Neural progenitor cell (in vitro differentiated cells): ENCODE measurements around the gene FAHD1. TPM values are rescaled to one million over a fixed set of nuclear protein-coding genes. Genes with fewer than 3 reads are reported as not detected.
A peak's percentile ranks its signal among the peaks of the same experiment; 100 is the strongest.

ENCODE experiments used
- DNase-seq: peaks from one replicate; pipeline ENCODE4 v3.0.0-alpha.2; 2016; ENCODE audit warnings: low spot score
- H2AFZ ChIP-seq: fragments of 200-600 bp; sonication (generic); replicated peaks from 2 replicates; pipeline ENCODE4 v1.6.1; 2016; ENCODE audit warnings: antibody characterized with exemption
- H3F3A ChIP-seq: fragments of 200-600 bp; sonication (generic); 2 replicates; pipeline ENCODE4 v1.6.1; 2016; ENCODE audit warnings: antibody characterized with exemption, low read depth
- H3K27ac ChIP-seq: fragments of 200-600 bp; sonication (generic); 2 replicates; pipeline ENCODE4 v1.5.1; 2016; ENCODE audit warnings: mild to moderate bottlenecking
- H3K27me3 ChIP-seq: fragments of 200-600 bp; sonication (generic); 2 replicates; pipeline ENCODE4 v1.6.1; 2016; ENCODE audit warnings: mild to moderate bottlenecking, moderate library complexity
- H3K36me3 ChIP-seq: fragments of 200-600 bp; sonication (generic); 2 replicates; pipeline ENCODE4 v1.5.1; 2016
- H3K4me1 ChIP-seq: fragments of 200-600 bp; sonication (generic); 2 replicates; pipeline ENCODE4 v1.6.1; 2016; ENCODE audit warnings: mixed run types
- H3K4me2 ChIP-seq: fragments of 200-600 bp; sonication (generic); 2 replicates; pipeline ENCODE4 v1.6.1; 2016
- H3K4me3 ChIP-seq: fragments of 200-600 bp; sonication (generic); 2 replicates; pipeline ENCODE4 v1.5.1; 2016
- H3K79me2 ChIP-seq: fragments of 200-600 bp; sonication (generic); 2 replicates; pipeline ENCODE4 v1.6.1; 2016; ENCODE audit warnings: low read depth
- H3K9ac ChIP-seq: fragments of 200-600 bp; sonication (generic); 2 replicates; pipeline ENCODE4 v1.6.1; 2016
- H3K9me3 ChIP-seq: fragments of 200-600 bp; sonication (generic); 2 replicates; pipeline ENCODE4 v1.5.1; 2016; ENCODE audit warnings: low read depth
- H4K20me1 ChIP-seq: fragments of 200-600 bp; sonication (generic); 2 replicates; pipeline ENCODE4 v1.6.1; 2016; ENCODE audit warnings: low read depth
- H3K27ac Mint-ChIP-seq: 3 replicates; pipeline ENCODE4 v1.8.0; 2021; ENCODE audit warnings: mixed read lengths
- H3K27me3 Mint-ChIP-seq: 2 replicates; pipeline ENCODE4 v1.8.0; 2022; ENCODE audit warnings: low read depth, mild to moderate bottlenecking, inconsistent platforms, moderate library complexity, mixed read lengths; ENCODE audit not compliant: insufficient read depth
- H3K36me3 Mint-ChIP-seq: 3 replicates; pipeline ENCODE4 v1.8.0; 2021; ENCODE audit warnings: mixed read lengths
- H3K4me1 Mint-ChIP-seq: 3 replicates; pipeline ENCODE4 v1.8.0; 2021; ENCODE audit warnings: mixed read lengths
- H3K4me3 Mint-ChIP-seq: 3 replicates; pipeline ENCODE4 v1.8.0; 2021; ENCODE audit warnings: mild to moderate bottlenecking, moderate library complexity, mixed read lengths
- H3K9me3 Mint-ChIP-seq: 3 replicates; pipeline ENCODE4 v1.8.0; 2020; ENCODE audit warnings: mixed read lengths
- EZH2 ChIP-seq: fragments of 200-600 bp; sonication (generic); IDR thresholded peaks from 2 replicates; pipeline ENCODE4 v1.6.1; 2017; ENCODE audit warnings: antibody characterized with exemption, mild to moderate bottlenecking, moderate library complexity
- EZH2phosphoT487 ChIP-seq: fragments of 200-600 bp; sonication (generic); IDR thresholded peaks from 2 replicates; pipeline ENCODE4 v1.6.1; 2017; ENCODE audit warnings: antibody characterized with exemption
- total RNA-seq: library from RNA; depleted of rRNA; stranded (reverse); fragments of >200 nt; gene quantifications from 2 replicates; pipeline ENCODE4 v1.2.3, GENCODE V29; 2015; ENCODE audit warnings: low replicate concordance
- TF ChIP-seq, protein P1 (sequence below): fragments of 200-600 bp; sonication (generic); IDR thresholded peaks from 2 replicates; pipeline ENCODE4 v1.5.1; 2017; ENCODE audit warnings: antibody characterized with exemption, mild to moderate bottlenecking

The FAHD1 gene
- total RNA-seq, 1 donor from 2014 or later = 21.6 TPM

DNA sequence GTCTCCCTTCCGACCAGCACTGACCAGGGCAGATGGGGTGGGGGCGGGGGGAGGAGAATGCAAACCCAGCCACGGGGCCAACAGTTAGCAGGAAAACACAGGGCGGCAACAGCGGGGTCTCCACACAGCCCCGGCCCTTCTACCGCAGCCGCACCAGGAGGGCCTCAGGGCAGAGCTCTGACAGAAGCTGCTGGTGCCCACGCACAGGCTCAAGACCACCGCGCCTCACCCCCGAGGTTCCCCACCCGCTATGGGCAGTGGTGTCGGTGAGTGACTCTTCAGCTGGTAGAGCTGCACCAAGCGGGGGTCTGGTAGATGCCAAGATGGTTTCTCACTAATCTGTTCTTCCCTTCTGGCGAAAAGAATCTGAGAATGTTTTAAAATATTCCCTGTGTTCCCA is 16.5 kb upstream of the FAHD1 start:
- Histone ChIP-seq H3K27me3 (no peaks in the 10 kb centered on the region), H4K20me1 (no peaks in the 10 kb centered on the region), H3K4me1 (no peaks in the 10 kb centered on the region), H3K79me2 (no peaks in the 10 kb centered on the region), H3K9me3 (no peaks in the 10 kb centered on the region), H3K4me2 (no peak overlapping the region), H2AFZ (no peak overlapping the region), H3K27ac (no peak overlapping the region), H3K36me3 (no peaks in the 10 kb centered on the region), H3K9ac (no peak overlapping the region), H3K4me3 (no peak overlapping the region), H3F3A (peaks cover 5% of the 10 kb centered on the region)
- peaks cover 17% of the 10 kb centered on the region for H3K36me3 Mint-ChIP-seq
- H3K27ac Mint-ChIP-seq = no peak overlapping the region
- H3K27me3 Mint-ChIP-seq = no peaks in the 10 kb centered on the region
- H3K4me1 Mint-ChIP-seq = no peaks in the 10 kb centered on the region
- H3K9me3 Mint-ChIP-seq = no peaks in the 10 kb centered on the region
- no peak overlapping the region for H3K4me3 Mint-ChIP-seq
- TF ChIP-seq, protein P1, sequence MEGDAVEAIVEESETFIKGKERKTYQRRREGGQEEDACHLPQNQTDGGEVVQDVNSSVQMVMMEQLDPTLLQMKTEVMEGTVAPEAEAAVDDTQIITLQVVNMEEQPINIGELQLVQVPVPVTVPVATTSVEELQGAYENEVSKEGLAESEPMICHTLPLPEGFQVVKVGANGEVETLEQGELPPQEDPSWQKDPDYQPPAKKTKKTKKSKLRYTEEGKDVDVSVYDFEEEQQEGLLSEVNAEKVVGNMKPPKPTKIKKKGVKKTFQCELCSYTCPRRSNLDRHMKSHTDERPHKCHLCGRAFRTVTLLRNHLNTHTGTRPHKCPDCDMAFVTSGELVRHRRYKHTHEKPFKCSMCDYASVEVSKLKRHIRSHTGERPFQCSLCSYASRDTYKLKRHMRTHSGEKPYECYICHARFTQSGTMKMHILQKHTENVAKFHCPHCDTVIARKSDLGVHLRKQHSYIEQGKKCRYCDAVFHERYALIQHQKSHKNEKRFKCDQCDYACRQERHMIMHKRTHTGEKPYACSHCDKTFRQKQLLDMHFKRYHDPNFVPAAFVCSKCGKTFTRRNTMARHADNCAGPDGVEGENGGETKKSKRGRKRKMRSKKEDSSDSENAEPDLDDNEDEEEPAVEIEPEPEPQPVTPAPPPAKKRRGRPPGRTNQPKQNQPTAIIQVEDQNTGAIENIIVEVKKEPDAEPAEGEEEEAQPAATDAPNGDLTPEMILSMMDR = no peak
- no peak for TF ChIP-seq EZH2
- TF ChIP-seq EZH2phosphoT487 = no peak
- DNase-seq = no peak

- no peaks in the 10 kb centered on the region for H3K4me1 ChIP-seq
- H3F3A ChIP-seq = peaks cover 5% of the 10 kb centered on the region
- Mint-ChIP-seq H3K4me1 (no peaks in the 10 kb centered on the region), H3K4me3 (no peak overlapping the region), H3K9me3 (no peaks in the 10 kb centered on the region), H3K36me3 (peaks cover 9% of the 10 kb centered on the region), H3K27me3 (no peaks in the 10 kb centered on the region), H3K27ac (no peak overlapping the region)
- H3K4me3 ChIP-seq = no peak overlapping the region
- H3K27me3 ChIP-seq = no peaks in the 10 kb centered on the region
- H3K27ac ChIP-seq = no peak overlapping the region
- no peak overlapping the region for H2AFZ ChIP-seq
- H3K9me3 ChIP-seq = no peaks in the 10 kb centered on the region
- DNase-seq = peak; percentile 69
- H4K20me1 ChIP-seq = no peaks in the 10 kb centered on the region
- TF ChIP-seq EZH2phosphoT487 (no peak), EZH2 (no peak)
- TF ChIP-seq, protein P1 = peak; percentile 59
- no peaks in the 10 kb centered on the region for H3K79me2 ChIP-seq
- H3K36me3 ChIP-seq = no peaks in the 10 kb centered on the region
- H3K4me2 ChIP-seq = no peak overlapping the region
- H3K9ac ChIP-seq = no peak overlapping the region
These were observed 14.3 kb upstream of the FAHD1 start for GRCh38 chr16:1812732-1813163.

DNA sequence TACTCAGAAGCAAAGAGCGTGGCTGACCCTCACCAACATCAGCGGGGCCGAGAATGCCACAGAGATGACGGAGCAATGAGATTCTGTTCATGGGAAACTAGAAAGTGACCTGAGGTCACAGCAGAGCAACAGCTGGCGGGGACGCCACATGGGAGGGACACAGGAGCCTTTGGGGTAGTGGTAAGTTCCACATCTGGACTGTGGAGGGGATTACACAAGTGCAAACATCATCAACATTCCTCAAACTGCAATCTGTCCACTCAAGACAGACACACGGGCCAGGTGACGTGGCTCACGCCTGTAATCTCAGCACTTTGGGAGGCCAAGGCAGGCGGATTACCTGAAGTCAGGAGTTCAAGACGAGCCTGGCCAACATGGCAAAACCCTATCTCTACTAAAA is 11.5 kb upstream of the FAHD1 start:
- no peak overlapping the region for H3K27ac ChIP-seq
- no peaks in the 10 kb centered on the region for H3K27me3 Mint-ChIP-seq
- no peak overlapping the region for H3K4me3 ChIP-seq
- no peak overlapping the region for H3K4me3 Mint-ChIP-seq
- H3K9ac ChIP-seq = no peak overlapping the region
- H3K4me1 Mint-ChIP-seq = no peaks in the 10 kb centered on the region
- H3K4me2 ChIP-seq = no peak overlapping the region
- no peaks in the 10 kb centered on the region for H3K9me3 Mint-ChIP-seq
- TF ChIP-seq EZH2phosphoT487 (no peak), EZH2 (no peak)
- TF ChIP-seq, protein P1 = no peak
- H3K27ac Mint-ChIP-seq = no peak overlapping the region
- peaks cover 9% of the 10 kb centered on the region for H3K36me3 Mint-ChIP-seq
- no peaks in the 10 kb centered on the region for H3K79me2 ChIP-seq
- DNase-seq = no peak
- H3K9me3 ChIP-seq = no peaks in the 10 kb centered on the region
- no peaks in the 10 kb centered on the region for H4K20me1 ChIP-seq
- H2AFZ ChIP-seq = no peak overlapping the region
- peaks cover 5% of the 10 kb centered on the region for H3F3A ChIP-seq
- no peaks in the 10 kb centered on the region for H3K36me3 ChIP-seq
- H3K4me1 ChIP-seq = no peaks in the 10 kb centered on the region
- no peaks in the 10 kb centered on the region for H3K27me3 ChIP-seq
